22Rv1 (cell line): ENCODE results near the gene FLNA.
A peak's percentile ranks its signal among the peaks of the same experiment; 100 is the strongest.

Experiments used
- H3K27ac ChIP-seq: fragments of 450-650 bp; 2 replicates; pipeline ENCODE4 v1.5.1; 2017
- ZFX ChIP-seq: fragments of 450-650 bp; IDR thresholded peaks from 2 replicates; pipeline ENCODE4 v1.6.1; 2017; ENCODE audit warnings: antibody characterized with exemption, borderline replicate concordance
- TF ChIP-seq, protein P1 (sequence below): fragments of 450-650 bp; IDR thresholded peaks from 2 replicates; pipeline ENCODE4 v1.5.1; 2017; ENCODE audit warnings: mild to moderate bottlenecking

The FLNA gene

DNA sequence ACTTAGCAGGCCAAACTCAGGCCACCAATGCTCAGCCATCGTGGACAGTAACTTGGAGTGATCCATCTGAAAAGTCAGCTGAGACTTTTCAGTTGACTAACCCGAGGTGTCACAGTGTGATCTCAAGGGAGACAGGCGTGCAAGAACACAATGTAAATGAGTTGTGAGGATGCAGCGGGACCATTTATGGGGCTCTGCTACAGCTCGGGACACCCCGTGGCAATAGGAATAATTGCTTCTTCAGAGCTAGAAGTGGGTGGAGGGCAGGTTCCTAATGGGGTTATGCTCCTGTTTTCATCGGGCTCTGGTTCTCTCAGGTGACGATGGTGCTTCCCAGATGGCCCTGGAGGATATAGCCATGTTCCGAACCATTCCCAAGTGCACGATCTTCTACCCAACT is 51.5 kb downstream of the FLNA start:
- no peak overlapping the region for H3K27ac ChIP-seq
- TF ChIP-seq, protein P1, sequence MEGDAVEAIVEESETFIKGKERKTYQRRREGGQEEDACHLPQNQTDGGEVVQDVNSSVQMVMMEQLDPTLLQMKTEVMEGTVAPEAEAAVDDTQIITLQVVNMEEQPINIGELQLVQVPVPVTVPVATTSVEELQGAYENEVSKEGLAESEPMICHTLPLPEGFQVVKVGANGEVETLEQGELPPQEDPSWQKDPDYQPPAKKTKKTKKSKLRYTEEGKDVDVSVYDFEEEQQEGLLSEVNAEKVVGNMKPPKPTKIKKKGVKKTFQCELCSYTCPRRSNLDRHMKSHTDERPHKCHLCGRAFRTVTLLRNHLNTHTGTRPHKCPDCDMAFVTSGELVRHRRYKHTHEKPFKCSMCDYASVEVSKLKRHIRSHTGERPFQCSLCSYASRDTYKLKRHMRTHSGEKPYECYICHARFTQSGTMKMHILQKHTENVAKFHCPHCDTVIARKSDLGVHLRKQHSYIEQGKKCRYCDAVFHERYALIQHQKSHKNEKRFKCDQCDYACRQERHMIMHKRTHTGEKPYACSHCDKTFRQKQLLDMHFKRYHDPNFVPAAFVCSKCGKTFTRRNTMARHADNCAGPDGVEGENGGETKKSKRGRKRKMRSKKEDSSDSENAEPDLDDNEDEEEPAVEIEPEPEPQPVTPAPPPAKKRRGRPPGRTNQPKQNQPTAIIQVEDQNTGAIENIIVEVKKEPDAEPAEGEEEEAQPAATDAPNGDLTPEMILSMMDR: no peak
- TF ChIP-seq ZFX: no peak

DNA sequence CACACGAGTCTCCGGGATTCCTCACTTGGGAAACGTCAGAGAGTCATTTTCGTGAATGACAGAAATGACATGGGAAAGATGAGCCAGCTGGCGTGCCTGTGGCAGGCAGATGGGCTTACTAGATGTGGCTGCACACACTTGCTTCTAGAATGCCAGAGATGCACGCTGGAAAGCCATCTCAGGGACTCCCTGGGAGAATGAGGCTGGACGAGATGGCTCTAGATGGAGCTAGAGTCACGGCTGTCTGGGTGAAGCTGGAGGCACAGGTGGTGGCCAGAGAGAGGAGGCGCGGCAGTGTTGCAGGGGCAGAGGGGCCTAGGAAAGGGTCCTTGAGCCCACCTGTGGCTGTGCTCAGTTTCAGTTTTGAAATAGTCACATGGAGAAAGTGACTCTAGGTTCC is 52.8 kb downstream of the FLNA start:
- TF ChIP-seq ZFX: no peak
- no peak overlapping the region for H3K27ac ChIP-seq

- no peak overlapping the region for H3K27ac ChIP-seq
- TF ChIP-seq, protein P1: no peak
- TF ChIP-seq ZFX: no peak
These were observed 53.3 kb downstream of the FLNA start for GRCh38 chrX:154321152-154321551.

- TF ChIP-seq ZFX: no peak
- TF ChIP-seq, protein P1: no peak
- H3K27ac ChIP-seq: no peak overlapping the region
These were observed 54.0 kb downstream of the FLNA start for GRCh38 chrX:154320406-154320805.

GRCh38 chrX:154317391-154317995 is 56.9 kb downstream of the FLNA start:
- TF ChIP-seq, protein P1: peak; percentile 39
- TF ChIP-seq ZFX: no peak

GRCh38 chrX:154315416-154315815 is 59.0 kb downstream of the FLNA start:
- no peak for TF ChIP-seq ZFX
- TF ChIP-seq, protein P1: no peak
- no peak overlapping the region for H3K27ac ChIP-seq

More at GRCh38 chrX:154317391-154317995, 56.9 kb downstream of the FLNA start:
- H3K27ac ChIP-seq: no peak overlapping the region

GRCh38 chrX:154313147-154313546 is 61.3 kb downstream of the FLNA start:
- H3K27ac ChIP-seq: no peak overlapping the region
- TF ChIP-seq, protein P1: no peak
- no peak for TF ChIP-seq ZFX

GRCh38 chrX:154312116-154312515 is 62.3 kb downstream of the FLNA start:
- no peak overlapping the region for H3K27ac ChIP-seq
- no peak for TF ChIP-seq ZFX
- TF ChIP-seq, protein P1: no peak
